Hematopoietic multipotent progenitor cell treated with erythropoietin and hydrocortisone succinate and interleukin-3 and kit ligand, for 17 days (in vitro differentiated cells): Measurements from ENCODE around the gene DPYSL5.
"Not testable (repeated sequence)": the region's sequence is repeated elsewhere in the genome, so short reads cannot be mapped to it uniquely, and the experiment has no call there.

ENCODE experiments used
- DNase-seq: peaks from one replicate; pipeline ENCODE4 v3.0.0-alpha.2; 2015; ENCODE audit warnings: low spot score

DPYSL5 gene

GRCh38 chr2:26901326-26902183, 53.6 kb downstream of the DPYSL5 start:
- no peak for DNase-seq

GRCh38 chr2:26903676-26904075, 55.7 kb downstream of the DPYSL5 start:
- no peak for DNase-seq

GRCh38 chr2:26904839-26905238, 56.9 kb downstream of the DPYSL5 start:
- no peak for DNase-seq

- DNase-seq = no peak
Observed at GRCh38 chr2:26905341-26906198, 57.6 kb downstream of the DPYSL5 start.

GRCh38 chr2:26907416-26907815, 59.5 kb downstream of the DPYSL5 start:
- DNase-seq = no peak

GRCh38 chr2:26910176-26910575, 62.2 kb downstream of the DPYSL5 start:
- DNase-seq = no peak

GRCh38 chr2:26911911-26912861, 64.3 kb downstream of the DPYSL5 start:
- no peak for DNase-seq

GRCh38 chr2:26913606-26913998, 65.7 kb downstream of the DPYSL5 start:
- DNase-seq = no peak

GRCh38 chr2:26913999-26914658, 66.2 kb downstream of the DPYSL5 start:
- no peak for DNase-seq

- DNase-seq = no peak
Observed at GRCh38 chr2:26914659-26915310, 66.9 kb downstream of the DPYSL5 start.

GRCh38 chr2:26915316-26915715, 67.4 kb downstream of the DPYSL5 start:
- no peak for DNase-seq

- no peak for DNase-seq
Observed at GRCh38 chr2:26916128-26916692, 68.3 kb downstream of the DPYSL5 start.

- no peak for DNase-seq
Observed at GRCh38 chr2:26917135-26917836, 69.4 kb downstream of the DPYSL5 start.

- DNase-seq = no peak
Observed at GRCh38 chr2:26921323-26921722, 73.4 kb downstream of the DPYSL5 start.

- no peak for DNase-seq
Observed at GRCh38 chr2:26922405-26923188, 74.7 kb downstream of the DPYSL5 start.

GRCh38 chr2:26923189-26923466, 75.2 kb downstream of the DPYSL5 start:
- DNase-seq = not testable (repeated sequence)

GRCh38 chr2:26924731-26925099, 76.8 kb downstream of the DPYSL5 start:
- no peak for DNase-seq

GRCh38 chr2:26925100-26925791, 77.3 kb downstream of the DPYSL5 start:
- no peak for DNase-seq

- no peak for DNase-seq
Observed at GRCh38 chr2:26927221-26927620, 79.3 kb downstream of the DPYSL5 start.
